ENCODE data around the gene CHML.

CHML gene

GRCh38 chr1:241644259-241644658, 4.1 kb upstream of the CHML start:
- no peak for DNase-seq

GRCh38 chr1:241642593-241642944, 2.4 kb upstream of the CHML start:
- DNase-seq, result no peak

GRCh38 chr1:241641773-241642592, 1.8 kb upstream of the CHML start:
- DNase-seq, result no peak

GRCh38 chr1:241640867-241641622, 876 bp upstream of the CHML start:
- no peak for DNase-seq

GRCh38 chr1:241639623-241640148, 483 bp downstream of the CHML start:
- DNase-seq, result peak; percentile 38

- no peak for DNase-seq
Measured at GRCh38 chr1:241638909-241639622, 1.1 kb downstream of the CHML start.

- DNase-seq, result no peak
Measured at GRCh38 chr1:241638099-241638682, 2.0 kb downstream of the CHML start.

- no peak for DNase-seq
Measured at GRCh38 chr1:241637604-241638003, 2.6 kb downstream of the CHML start.

- DNase-seq, result no peak
Measured at GRCh38 chr1:241637046-241637590, 3.1 kb downstream of the CHML start.

- DNase-seq, result no peak
Measured at GRCh38 chr1:241636291-241636690, 3.9 kb downstream of the CHML start.

GRCh38 chr1:241635556-241636152, 4.5 kb downstream of the CHML start:
- no peak for DNase-seq

- DNase-seq, result no peak
Measured at GRCh38 chr1:241632987-241633386, 7.2 kb downstream of the CHML start.

GRCh38 chr1:241631674-241632073, 8.5 kb downstream of the CHML start:
- no peak for DNase-seq

- DNase-seq, result no peak
Measured at GRCh38 chr1:241630899-241631298, 9.3 kb downstream of the CHML start.

GRCh38 chr1:241630476-241630875, 9.7 kb downstream of the CHML start:
- no peak for DNase-seq

- no peak for DNase-seq
Measured at GRCh38 chr1:241630005-241630404, 10.2 kb downstream of the CHML start.

GRCh38 chr1:241627453-241628259, 12.5 kb downstream of the CHML start:
- no peak for DNase-seq

GRCh38 chr1:241624935-241625334, 15.2 kb downstream of the CHML start:
- DNase-seq, result no peak

GRCh38 chr1:241622669-241623068, 17.5 kb downstream of the CHML start:
- DNase-seq, result no peak

GRCh38 chr1:241617426-241617825, 22.7 kb downstream of the CHML start:
- no peak for DNase-seq

All from NCI-H1092 (cell line).